Measurements from ENCODE around the gene E2F6. TPM values are rescaled to one million over a fixed set of nuclear protein-coding genes. Genes with fewer than 3 reads are reported as not detected.

E2F6 gene
- total and polyA plus RNA-seq, 10 of the 15 experiments (the other 5 are each of a cell fraction or from before 2014, with no cell fraction given) = 4.2 to 15.5 (median 11.3) TPM

DNA sequence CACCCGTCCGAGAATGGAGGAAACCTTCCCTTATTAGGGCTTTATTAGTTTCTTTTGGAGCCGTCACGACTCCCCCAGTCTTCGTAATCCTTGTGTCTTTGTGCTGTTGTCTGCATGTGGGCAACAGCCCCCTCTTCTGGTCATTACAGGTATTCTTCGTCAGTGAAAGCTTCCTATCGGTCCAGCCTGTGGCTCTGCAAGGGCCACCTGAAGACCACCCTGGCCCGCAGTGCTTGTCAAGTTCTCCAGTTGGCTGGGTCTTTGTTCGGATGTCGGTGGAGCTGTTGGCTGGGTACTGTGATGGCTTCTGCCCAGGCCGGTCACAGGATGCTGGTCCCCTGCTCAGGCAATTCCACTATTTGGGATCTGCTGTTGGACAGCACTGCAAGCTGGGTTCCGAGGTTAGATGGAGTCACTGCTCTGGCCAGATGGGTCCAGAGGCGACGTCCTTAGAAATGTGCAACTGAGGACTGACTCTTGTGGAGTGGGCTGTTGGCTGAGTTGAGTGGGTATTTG, 19.2 kb downstream of the E2F6 start:
- H3K79me2 ChIP-seq (ENCODE audit: control insufficient read depth, insufficient read depth, low read length) = no peaks in the 10 kb centered on the region
- FAIRE-seq (no peak), DNase-seq (ENCODE audit: low read depth, low spot score) (no peak), ATAC-seq (peak; percentile 76)
- no peak overlapping the region for H2AFZ ChIP-seq (ENCODE audit: control insufficient read depth, low read depth, low read length)
- TF ChIP-seq USF1 (IDR thresholded peaks at IDR 0.05; ENCODE audit: borderline replicate concordance, extremely low read length, insufficient read depth, low read depth, low read length) (no peak), YY1 (IDR thresholded peaks at IDR 0.05; ENCODE audit: low read depth, low read length) (0 out of 2 replicates have a peak, but pooled peaks have one; percentile 41), RAD21 (IDR thresholded peaks at IDR 0.05; ENCODE audit: insufficient read depth, low read depth, low read length) (peak; percentile 81), TCF7 (IDR thresholded peaks at IDR 0.05; ENCODE audit: borderline replicate concordance) (no peak), KAT2A (conservative IDR thresholded peaks at IDR 0.05; ENCODE audit: control insufficient read depth, low read depth, low read length) (no peak), CTCF (IDR thresholded peaks at IDR 0.05 in 2 of 3, conservative IDR thresholded peaks at IDR 0.05 in 1 of 3; ENCODE audit: control insufficient read depth in 2 of 3, extremely low read depth in 1 of 3, insufficient read depth in 1 of 3, low read depth in 3 of 3, low read length in 3 of 3) (peak; percentile 63 to 74 (median 67)), SMC3 (IDR thresholded peaks at IDR 0.05; ENCODE audit: borderline replicate concordance, low read length) (peak; percentile 65)
- H3K4me3 ChIP-seq = no peak overlapping the region
- H3K27me3 ChIP-seq (replicated peaks in 1 of 2; ENCODE audit: control insufficient read depth in 2 of 2, insufficient read depth in 2 of 2, low read length in 1 of 2) = no peaks in the 10 kb centered on the region
- ChIA-PET SMC1A (ENCODE audit: uncharacterized antibody, unreplicated experiment) (interaction anchor here (0.6 to 2.1 kb wide), 5 partner anchors 13 to 314 kb away, joined by 3 to 19 read pairs (median 3); a partner anchor contains a TSS), RAD21 (ENCODE audit: unreplicated experiment) (interaction anchor here (1.0 to 1.7 kb wide), 3 partner anchors 207 to 316 kb away, joined by 3 to 12 read pairs (median 4); a partner anchor contains a TSS), CTCF (interaction anchor here (0.7 to 4.2 kb wide), 16 partner anchors 10 to 612 kb away, joined by 3 to 29 read pairs (median 4); partner anchors contain the start of gene E2F6), POLR2A (no interaction called here)
- 62% methylated on average over 14 of the region's 14 CpGs for WGBS (ENCODE audit: insufficient coverage, insufficient replicate concordance, low lambda C conversion rate, missing lambda C conversion rate)
- H3K9ac ChIP-seq (ENCODE audit: control insufficient read depth, insufficient read depth, low read length) = no peak overlapping the region
- H3K36me3 ChIP-seq (ENCODE audit: control insufficient read depth in 2 of 2, insufficient read depth in 2 of 2, low read length in 1 of 2) = peaks cover 5 to 23% of the 10 kb centered on the region in 2 experiments
- intact Hi-C loops (cut with micrococcal nuclease; ENCODE audit: unreplicated experiment) (loop anchor here (1.0 to 2.0 kb wide), 2 partner anchors 212 to 314 kb away; no protein-coding TSS in a partner anchor), in situ Hi-C loops (cut with MboI) (loop anchor here (5.0 to 10.0 kb wide), 2 partner anchors 212 to 314 kb away; a partner anchor contains a TSS)
- no peaks in the 10 kb centered on the region for H4K20me1 ChIP-seq (ENCODE audit: control insufficient read depth, insufficient read depth)
- peaks cover 6% of the 10 kb centered on the region for H3K9me3 ChIP-seq (replicated peaks; ENCODE audit: control insufficient read depth, insufficient read depth, low read length)
- no peak overlapping the region for H3K4me2 ChIP-seq (ENCODE audit: control insufficient read depth, insufficient read depth)
- no TSS peak for BruUV-seq (replicated peaks)
- no peak overlapping the region for H3K27ac ChIP-seq (ENCODE audit: control insufficient read depth, insufficient read depth)
- H3K4me1 ChIP-seq (ENCODE audit: control insufficient read depth, insufficient read depth, low read length) = no peaks in the 10 kb centered on the region
